Measurements from ENCODE around the gene ZNF184.

ZNF184 gene

DNA sequence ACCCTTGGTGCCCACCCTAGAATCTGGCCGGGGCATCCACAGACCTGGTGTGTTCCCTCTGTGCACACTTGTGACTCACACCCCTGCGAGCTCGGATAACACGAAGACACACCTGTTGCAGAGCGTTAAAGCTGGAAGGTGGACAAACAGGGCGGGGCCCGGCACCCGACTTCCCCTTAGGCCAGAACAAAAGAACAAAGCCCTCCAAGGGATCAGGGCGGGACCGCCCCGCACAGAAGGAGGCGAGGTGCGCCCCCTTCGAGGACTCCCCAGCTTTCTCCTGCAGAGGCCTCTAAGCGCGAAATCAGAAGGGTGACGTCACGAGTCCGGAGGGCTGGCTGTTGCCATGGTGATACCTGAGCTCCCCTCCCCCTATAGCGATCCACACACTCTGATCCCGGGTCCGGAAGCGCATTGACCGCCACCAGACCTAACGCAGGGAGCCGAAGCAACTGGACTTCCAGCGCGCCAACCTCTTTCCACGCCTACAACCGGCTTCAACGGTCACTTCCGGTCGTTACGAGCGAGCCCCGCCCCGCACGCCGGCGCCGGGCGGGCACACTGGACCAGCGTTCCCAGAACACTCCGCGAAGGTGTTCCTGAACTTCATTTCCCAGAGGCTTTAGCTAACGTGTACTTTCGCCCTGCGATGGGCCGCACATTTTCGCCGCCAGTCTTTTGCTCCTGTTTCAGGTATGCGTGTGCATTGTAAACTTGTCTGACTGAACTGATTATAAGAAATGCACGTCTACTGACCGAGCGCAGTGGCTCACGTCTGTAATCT lies at the start of gene ZNF184:
Gene ZNF184, minus strand, starts transcription at position 489 of the 784 bp plus-strand sequence. CDS start 811 bp downstream, outside the sequence.
- DNase-seq (ENCODE audit: low read depth): peak; percentile 92

DNA sequence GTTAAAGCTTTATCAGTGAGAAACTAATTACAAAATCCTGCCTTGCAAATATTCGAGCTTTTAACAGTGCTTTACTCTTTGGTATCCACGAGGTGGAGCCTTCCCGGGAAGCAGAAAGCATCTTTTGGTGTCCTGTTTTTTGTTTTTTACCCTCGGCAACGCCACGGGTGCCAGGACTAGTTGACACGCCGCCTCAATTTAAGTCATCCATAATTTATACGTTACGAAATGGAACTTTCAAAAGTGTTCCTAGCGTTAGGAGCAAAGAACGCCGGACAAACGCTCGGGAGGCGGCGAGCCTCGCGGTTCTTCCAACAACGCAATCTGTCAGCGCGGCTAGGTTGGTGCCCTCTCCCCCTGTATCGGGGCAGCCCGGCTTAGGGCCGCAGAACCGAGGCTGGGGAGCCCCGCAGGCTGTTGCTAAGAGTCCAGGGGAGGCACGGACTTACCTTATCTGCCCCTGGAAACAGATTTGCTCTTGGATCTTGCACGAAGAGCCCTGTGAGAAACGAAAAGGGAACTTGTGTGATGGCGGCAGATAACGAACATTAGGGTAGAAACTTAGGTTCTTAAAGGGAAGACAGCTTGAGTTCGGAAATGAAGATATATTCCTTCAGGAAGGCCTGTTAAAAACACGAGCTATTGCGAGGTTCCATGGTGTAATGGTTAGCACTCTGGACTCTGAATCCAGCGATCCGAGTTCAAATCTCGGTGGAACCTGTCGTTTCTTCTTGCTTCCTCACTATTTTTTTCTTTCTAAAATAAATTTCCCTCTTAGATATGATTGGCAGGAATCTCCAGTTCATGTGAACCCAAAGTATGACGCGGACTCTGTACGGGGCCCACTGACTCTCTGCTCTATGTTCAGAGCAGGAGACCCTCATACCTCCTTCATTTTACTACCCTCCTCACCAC lies 46.2 kb upstream of the ZNF184 start:
- DNase-seq (ENCODE audit: low read depth): peak; percentile 96

DNA sequence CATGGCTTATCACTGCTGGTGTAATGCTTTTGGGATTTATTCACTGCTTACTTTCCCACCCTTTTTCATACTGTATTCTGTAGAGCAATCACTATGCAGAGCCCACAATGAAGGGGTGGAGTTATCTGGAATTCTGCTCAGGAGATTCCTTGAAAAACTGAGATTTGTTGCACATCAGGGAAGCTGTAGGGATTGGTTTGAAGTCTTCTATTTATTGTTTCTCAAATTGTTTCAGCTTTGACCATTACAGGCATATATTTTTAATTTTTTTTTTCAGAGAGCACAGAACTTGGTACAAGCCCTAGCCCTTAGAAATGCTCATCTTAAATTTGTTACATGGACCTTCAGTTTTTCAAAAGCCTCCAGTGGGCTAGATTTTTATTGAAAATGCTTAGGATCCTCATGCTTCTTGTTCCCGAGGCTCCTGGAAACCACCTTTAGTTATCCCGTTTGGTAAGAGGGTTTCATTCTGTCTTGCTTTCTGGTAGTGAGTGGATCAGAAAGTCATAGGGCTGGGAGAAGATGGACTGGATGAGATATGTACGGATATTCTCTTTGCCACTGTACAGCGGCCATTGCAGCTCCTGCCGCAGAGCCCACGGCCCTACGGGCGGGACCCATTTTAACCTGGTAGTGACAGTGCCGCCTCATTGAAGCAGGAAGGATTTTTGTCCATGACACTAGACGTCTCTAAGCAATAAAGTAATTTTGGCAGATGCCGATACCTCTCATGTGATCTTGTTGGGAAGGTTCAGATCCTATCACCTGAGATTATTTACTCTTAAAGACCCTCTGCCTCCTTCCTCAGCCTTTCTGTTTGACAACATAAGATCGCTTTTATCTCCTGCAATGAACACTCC lies 45.3 kb upstream of the ZNF184 start:
- DNase-seq (ENCODE audit: low read depth): no peak

- no peak for DNase-seq (ENCODE audit: low read depth)
These were observed 44.3 kb upstream of the ZNF184 start for GRCh38 chr6:27517238-27517637.

DNA sequence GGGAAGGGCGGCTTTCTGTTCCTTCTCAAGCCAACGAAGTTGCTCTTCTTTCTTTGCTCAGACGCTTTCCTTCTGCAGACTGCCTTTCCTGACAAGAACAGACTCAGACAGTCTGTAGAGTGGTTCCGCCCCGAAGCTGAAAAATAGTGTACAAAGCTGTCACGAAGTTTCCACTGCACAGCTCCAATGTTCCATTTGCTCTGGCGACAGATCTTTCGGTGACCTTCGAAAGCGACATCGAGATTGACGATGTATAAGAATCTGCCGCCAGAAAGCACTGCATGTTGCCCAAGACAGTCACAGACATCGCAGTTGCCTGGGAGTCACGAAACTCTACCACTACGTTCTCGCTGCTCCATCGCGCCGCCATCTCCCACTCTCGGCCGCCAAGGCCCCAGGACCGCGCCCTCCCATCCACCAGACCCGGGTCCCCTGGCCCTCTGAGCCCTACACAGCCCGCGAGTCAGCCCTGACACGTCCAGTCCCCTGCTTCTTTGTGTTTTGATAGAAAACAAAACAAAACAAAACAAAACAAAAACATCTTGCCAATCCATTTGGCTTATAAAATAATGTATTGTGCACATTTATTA lies 42.1 kb upstream of the ZNF184 start:
- no peak for DNase-seq (ENCODE audit: low read depth)

DNA sequence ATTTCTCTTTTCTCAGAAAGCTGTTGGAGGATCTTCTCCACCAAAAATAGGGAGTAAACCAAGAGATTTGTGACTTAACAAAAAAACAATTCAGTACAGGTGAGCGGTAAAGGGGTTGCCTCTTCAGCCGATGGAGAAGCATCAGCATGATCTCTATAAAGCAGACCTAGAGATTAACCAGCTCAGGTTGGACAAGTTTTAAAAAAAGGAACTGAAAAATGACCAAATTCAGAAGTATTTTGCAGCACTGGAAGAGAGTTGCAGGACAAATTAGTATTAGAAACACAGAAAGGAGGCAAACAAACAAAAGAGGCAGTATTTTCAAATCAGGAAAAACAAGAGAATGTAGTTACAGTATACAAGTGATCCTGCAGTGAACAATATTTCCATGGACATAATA lies 39.6 kb upstream of the ZNF184 start:
- no peak for DNase-seq (ENCODE audit: low read depth)

- no peak for DNase-seq (ENCODE audit: low read depth)
These were observed 34.4 kb upstream of the ZNF184 start for GRCh38 chr6:27507041-27507956.

DNA sequence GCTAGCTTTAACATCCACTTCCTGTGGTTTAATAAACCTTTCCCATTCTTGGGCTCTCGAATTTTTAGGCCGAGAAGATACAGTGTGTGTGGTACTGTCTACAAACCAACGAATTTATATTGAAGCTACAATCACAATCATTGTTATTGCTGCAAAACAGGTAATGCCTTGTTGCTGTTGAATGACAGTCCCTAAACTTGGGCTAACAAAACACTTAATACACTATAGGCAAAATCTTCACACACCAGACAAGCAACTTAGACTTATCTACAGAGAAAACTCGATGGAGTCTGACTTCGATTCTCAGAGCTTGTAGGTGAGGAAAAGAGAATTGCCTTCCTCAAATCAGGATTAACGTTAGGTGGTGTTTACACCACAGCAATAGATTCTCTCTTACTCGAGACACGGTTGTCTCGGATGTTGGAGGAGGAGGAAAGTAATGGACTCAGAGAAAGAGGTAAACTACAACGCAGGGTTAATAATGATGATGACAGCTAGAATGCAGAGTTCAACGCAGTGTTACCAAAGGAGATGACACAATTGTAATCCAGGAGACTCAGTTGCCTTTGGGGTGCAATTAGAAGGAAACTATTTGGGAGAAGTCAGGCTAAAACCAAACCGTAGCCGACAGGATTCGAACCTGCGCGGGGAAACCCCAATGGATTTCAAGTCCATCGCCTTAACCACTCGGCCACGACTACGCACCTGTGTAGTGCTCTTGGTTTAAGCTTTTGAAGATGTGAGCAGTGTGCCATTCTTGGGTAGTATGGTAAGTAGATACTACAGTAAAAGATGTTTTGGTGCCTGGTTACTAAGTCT lies 32.5 kb upstream of the ZNF184 start:
- peak; percentile 62 for DNase-seq (ENCODE audit: low read depth)

DNA sequence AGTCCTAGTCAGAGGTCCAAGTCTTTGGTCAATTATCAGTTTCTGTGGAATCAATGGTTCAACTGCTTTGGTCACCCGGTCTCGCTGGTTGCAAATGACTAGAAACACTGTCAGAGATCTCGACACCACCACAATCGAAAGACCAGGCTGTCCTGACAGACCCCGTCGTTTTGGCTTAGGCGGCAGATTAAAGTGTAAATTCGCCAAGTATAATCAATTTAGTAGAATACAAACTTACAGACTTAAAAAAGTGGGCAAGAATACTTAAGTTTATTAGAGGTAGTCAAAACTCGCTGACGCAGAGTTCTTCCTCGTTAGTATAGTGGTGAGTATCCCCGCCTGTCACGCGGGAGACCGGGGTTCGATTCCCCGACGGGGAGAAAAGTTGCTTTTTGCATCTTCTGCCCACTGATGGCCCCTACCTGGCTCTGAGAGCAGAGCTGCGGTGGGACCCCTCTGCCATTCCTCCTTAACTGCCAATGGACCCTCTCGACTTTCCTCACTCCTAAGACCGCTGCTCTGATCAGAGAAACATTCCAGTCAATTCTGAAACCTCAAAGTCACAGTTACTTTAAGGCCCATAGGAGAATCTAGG lies 30.6 kb upstream of the ZNF184 start:
- no peak for DNase-seq (ENCODE audit: low read depth)

DNA sequence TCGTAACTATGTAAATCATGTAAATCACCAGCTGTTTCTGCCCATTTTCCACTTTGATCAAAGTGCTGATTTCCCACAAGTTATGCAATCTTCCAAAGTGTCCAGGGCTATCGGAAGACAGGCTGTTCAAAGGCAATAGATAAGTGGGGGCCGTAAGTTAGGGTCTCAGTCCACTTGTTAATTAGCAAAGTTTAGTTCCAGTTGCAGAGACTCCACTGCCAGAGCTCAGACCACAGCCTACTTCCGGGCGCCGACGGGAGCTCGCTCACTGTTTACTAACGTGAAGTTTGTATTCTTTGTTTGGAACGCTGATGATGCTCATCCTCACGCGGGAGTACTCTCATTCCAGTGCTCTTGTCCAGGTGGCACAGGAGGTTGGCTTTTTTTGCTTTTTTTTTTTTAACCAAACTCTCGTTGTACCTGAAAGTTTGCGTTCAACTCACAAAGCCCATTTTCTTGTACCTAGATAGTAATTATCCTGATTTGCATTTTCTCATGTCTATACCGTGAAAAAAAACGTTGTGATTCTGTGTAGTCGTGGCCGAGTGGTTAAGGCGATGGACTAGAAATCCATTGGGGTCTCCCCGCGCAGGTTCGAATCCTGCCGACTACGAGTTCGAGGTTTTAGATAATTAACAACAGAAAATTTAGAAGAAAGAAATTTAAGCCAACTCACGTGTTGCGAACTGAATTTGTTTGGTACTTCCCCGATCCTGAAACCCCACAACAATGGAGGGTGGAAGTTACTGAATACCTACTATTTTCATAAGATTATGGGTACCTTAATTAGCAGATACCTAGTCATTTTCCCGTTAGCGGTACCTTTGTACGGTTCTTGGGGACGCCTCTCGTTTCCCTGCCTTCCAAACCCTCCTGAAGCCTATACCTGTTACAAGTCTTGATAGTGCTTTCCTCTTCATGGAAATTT lies 29.9 kb upstream of the ZNF184 start:
- peak; percentile 74 for DNase-seq (ENCODE audit: low read depth)

DNA sequence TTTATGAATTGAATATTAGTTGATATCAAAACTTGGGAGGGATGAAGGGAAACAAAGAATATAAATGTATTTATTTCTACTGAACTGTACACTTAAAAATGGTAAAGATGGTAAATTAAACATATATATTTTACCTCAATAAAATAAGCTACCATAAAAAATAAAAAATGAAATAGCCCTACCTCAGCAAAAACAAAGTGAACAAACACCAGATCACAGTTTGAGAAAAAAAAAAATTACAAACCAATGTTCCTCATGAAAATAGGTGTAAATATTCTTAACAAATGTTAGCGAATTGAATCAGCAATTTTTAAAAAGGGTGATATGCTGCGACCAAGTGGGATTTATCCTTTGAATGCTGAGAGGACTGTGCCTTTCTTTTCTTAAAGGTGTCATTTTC lies 28.3 kb upstream of the ZNF184 start:
- no peak for DNase-seq (ENCODE audit: low read depth)

DNA sequence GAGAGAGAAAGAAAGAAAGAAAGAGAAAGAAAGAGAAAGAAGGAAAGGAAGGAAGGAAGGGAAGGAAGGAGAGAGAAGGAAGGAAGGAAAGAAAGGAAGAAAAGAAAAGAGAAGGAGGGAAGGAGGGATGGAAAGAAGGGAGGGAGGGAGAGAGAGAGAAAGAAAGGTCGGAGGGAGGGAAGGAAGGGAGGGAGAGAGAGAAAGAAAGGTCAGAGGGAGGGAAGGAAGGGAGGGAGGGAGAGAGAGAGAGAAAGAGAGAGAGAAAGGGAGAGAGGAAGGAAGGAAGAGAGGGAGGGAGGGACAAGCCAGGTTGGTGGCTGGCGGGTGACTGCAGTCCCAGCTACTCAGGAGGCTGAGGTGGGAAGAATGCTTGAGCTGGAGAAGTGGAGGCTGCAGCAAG lies 27.3 kb upstream of the ZNF184 start:
- DNase-seq (ENCODE audit: low read depth): no peak

- peak; percentile 78 for DNase-seq (ENCODE audit: low read depth)
These were observed 22.7 kb upstream of the ZNF184 start for GRCh38 chr6:27495386-27496135.

GRCh38 chr6:27494987-27495385 lies 22.1 kb upstream of the ZNF184 start:
- no peak for DNase-seq (ENCODE audit: low read depth)

DNA sequence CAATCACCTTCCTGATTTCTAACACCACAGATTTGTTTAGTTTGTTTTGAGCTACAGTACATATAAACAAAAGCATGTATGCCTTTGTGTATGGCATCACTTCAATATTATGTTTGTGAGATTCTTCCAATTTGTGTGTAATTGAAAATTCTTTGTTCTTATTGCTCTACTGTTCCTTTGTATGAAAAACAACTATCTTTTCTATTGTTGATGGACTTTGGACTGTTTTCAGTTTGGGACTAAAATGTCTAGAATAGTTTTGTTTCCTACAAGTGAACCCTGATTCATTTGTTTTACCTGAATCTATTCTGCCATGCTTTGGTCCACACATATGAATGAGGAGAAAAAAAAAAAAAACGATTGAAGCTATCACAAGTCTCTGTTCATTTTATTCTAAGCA lies 21.2 kb upstream of the ZNF184 start:
- no peak for DNase-seq (ENCODE audit: low read depth)

- DNase-seq (ENCODE audit: low read depth): no peak
These were observed 19.8 kb upstream of the ZNF184 start for GRCh38 chr6:27492631-27493190.
